Calu3 (cell line): ENCODE data around the gene PPP1R12C. TPM values are rescaled to one million over a fixed set of nuclear protein-coding genes. Genes with fewer than 3 reads are reported as not detected.

Source experiments
- BruUV-seq: library from RNA; stranded (reverse); fragments of 400-500 nt; replicated peaks from 2 replicates; lab custom pipeline; 2021; lab: Mats Ljungman, UMichigan
- CTCF ChIA-PET: fragments of 300-600 bp; sonication (Branson Sonifier 250); formaldehyde crosslinking; loops from one replicate; lab custom pipeline; 2022; ENCODE audit warnings: antibody characterized with exemption; lab: Charles Lee
- DNase-seq: peaks from one replicate; pipeline ENCODE4 v3.0.0; 2022
- H3K27ac Mint-ChIP-seq: one replicate; pipeline ENCODE4 v1.8.0; 2022; ENCODE audit warnings: mixed read lengths; ENCODE audit not compliant: unreplicated experiment
- H3K27me3 Mint-ChIP-seq: one replicate; pipeline ENCODE4 v1.8.0; 2022; ENCODE audit warnings: mixed read lengths; ENCODE audit not compliant: unreplicated experiment
- H3K36me3 Mint-ChIP-seq: one replicate; pipeline ENCODE4 v1.8.0; 2022; ENCODE audit warnings: mild to moderate bottlenecking, moderate library complexity, mixed read lengths; ENCODE audit not compliant: insufficient read depth, unreplicated experiment
- H3K4me1 Mint-ChIP-seq: one replicate; pipeline ENCODE4 v1.8.0; 2022; ENCODE audit warnings: mild to moderate bottlenecking, low read depth, mixed read lengths; ENCODE audit not compliant: unreplicated experiment
- H3K4me3 Mint-ChIP-seq: one replicate; pipeline ENCODE4 v1.8.0; 2022; ENCODE audit warnings: mild to moderate bottlenecking, low read depth, moderate library complexity, mixed read lengths; ENCODE audit not compliant: unreplicated experiment
- H3K9me3 Mint-ChIP-seq: one replicate; pipeline ENCODE4 v1.8.0; 2022; ENCODE audit warnings: low read depth, mixed read lengths; ENCODE audit not compliant: unreplicated experiment
- CTCF ChIP-seq: fragments of 200-600 bp; IDR thresholded peaks from one replicate; pipeline ENCODE4 v1.8.0; 2022; ENCODE audit warnings: antibody characterized with exemption; ENCODE audit not compliant: unreplicated experiment
- intact Hi-C: fragments of 100-400 bp; cut with micrococcal nuclease; formaldehyde crosslinking; loops from one replicate; pipeline ENCODE4 v1.10.0; 2022; ENCODE audit not compliant: unreplicated experiment
- total RNA-seq: library from RNA; stranded (reverse); gene quantifications from 2 replicates; pipeline ENCODE4 v1.2.3, GENCODE V29; 2022

The PPP1R12C gene
- total RNA-seq, 1 experiment from 2014 or later = 151 TPM

- Mint-ChIP-seq H3K4me3 (no peak overlapping the region), H3K27ac (no peak overlapping the region), H3K9me3 (no peaks in the 10 kb centered on the region), H3K36me3 (peaks cover 5% of the 10 kb centered on the region), H3K27me3 (no peaks in the 10 kb centered on the region), H3K4me1 (no peaks in the 10 kb centered on the region)
- DNase-seq = no peak
- TF ChIP-seq CTCF = no peak
- intact Hi-C loops = no loop called here
- no TSS peak for BruUV-seq
- CTCF ChIA-PET = interaction anchor here (0.6 to 0.7 kb wide), 2 partner anchors 366 to 836 kb away, joined by 3 to 5 read pairs; no protein-coding TSS in a partner anchor
These were observed 20.5 kb upstream of the PPP1R12C start for GRCh38 chr19:55137915-55138314.

DNA sequence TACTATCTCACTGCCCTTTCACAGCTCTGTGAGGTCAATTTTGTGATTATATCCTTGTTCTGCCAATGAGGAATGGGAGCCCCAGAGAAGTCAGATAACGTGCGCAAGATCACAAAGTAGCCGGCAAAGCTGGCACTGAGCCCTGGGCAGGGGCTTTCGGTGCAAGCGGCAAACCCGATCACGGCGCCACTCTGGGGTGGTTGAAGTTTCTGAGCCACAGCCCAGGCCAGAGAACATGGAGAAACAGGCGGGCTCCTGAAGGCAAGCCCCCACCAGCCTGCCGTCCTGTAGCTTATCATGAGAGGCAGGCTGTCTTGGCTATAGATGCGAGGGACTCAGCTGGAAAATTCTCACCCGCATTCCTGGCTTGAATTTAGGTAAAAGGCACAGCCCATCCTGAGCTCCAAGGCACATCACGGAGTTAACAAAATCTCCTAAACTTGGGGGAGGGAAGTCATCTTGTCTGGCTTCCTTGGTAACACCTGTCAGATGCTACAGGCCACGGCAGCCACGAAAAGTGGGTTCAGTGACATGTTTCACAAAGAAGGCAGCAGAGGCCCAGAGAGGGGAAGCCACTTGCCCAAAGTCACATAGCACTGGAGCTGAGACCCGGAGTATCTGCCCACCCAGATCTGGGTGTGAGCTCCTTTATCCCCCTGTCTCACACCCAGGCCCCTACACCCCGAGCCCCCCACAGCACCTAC, 19.1 kb upstream of the PPP1R12C start:
- CTCF ChIA-PET = interaction anchor here (0.7 kb wide), 1 partner anchor 64 kb away, joined by 4 read pairs; no protein-coding TSS in a partner anchor
- BruUV-seq = no TSS peak
- H3K4me3 Mint-ChIP-seq = no peak overlapping the region
- peaks cover 5% of the 10 kb centered on the region for H3K36me3 Mint-ChIP-seq
- intact Hi-C loops = no loop called here
- no peaks in the 10 kb centered on the region for H3K4me1 Mint-ChIP-seq
- no peak overlapping the region for H3K27ac Mint-ChIP-seq
- H3K9me3 Mint-ChIP-seq = no peaks in the 10 kb centered on the region
- no peaks in the 10 kb centered on the region for H3K27me3 Mint-ChIP-seq
- DNase-seq = no peak
- TF ChIP-seq CTCF = no peak

GRCh38 chr19:55134736-55135135, 17.3 kb upstream of the PPP1R12C start:
- Mint-ChIP-seq H3K36me3 (peaks cover 5% of the 10 kb centered on the region), H3K27me3 (peaks cover under 1% of the 10 kb centered on the region), H3K9me3 (no peaks in the 10 kb centered on the region), H3K4me1 (no peaks in the 10 kb centered on the region), H3K4me3 (no peak overlapping the region), H3K27ac (no peak overlapping the region)
- CTCF ChIA-PET = interaction anchor here (0.6 to 1.2 kb wide), 3 partner anchors 66 to 1122 kb away, joined by 3 to 4 read pairs (median 4); no protein-coding TSS in a partner anchor
- no TSS peak for BruUV-seq
- intact Hi-C loops = no loop called here
- TF ChIP-seq CTCF = no peak
- DNase-seq = no peak

DNA sequence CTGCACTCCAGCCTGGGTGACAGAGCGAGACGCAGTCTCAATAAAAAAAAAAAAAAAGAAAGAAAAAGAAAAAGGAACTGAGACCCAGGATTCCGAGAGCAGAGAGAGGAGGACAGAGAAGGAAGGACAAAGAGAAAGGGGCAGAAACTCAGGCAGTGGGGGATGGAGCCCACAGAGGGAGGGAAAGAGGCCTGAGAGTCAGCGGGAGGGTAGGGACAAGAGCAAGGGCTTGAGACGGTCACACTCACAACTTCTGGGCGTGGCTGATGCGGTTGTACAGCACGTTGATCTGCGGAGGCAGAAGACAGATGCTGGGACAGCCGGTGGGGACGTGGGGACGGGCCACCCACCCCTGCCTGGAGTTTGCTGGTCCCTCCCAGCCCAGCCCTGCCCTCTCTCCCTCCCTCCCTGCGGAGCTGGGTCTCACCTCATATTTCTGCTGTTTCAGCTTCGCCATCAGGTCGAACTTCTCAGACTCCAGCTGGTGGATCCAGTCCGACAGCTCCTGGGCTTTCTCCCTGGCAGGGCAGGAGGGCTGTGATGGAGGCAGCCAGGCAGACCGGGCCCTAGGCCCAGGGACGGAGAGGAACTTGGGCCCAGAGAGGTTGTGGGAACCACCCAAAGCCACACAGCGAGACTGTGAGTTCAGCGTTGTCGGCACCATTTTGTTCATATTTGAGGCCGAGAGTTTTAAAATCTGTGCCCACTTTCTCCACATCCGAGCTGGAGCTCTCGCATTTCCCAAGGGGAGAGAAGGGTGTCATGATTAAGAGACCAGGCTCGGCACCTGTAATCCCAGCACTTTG, 16.4 kb upstream of the PPP1R12C start:
- Mint-ChIP-seq H3K27me3 (peaks cover 10% of the 10 kb centered on the region), H3K4me1 (no peaks in the 10 kb centered on the region), H3K4me3 (no peak overlapping the region), H3K27ac (no peak overlapping the region), H3K36me3 (peaks cover 5% of the 10 kb centered on the region), H3K9me3 (no peaks in the 10 kb centered on the region)
- no TSS peak for BruUV-seq
- CTCF ChIA-PET = interaction anchor here (0.7 to 1.2 kb wide), 2 partner anchors 65 to 163 kb away, joined by 4 read pairs; no protein-coding TSS in a partner anchor
- no peak for TF ChIP-seq CTCF
- no peak for DNase-seq
- intact Hi-C loops = no loop called here
